HepG2 (cell line): Measurements from ENCODE around the gene SPN. TPM values are rescaled to one million over a fixed set of nuclear protein-coding genes. Genes with fewer than 3 reads are reported as not detected.

ENCODE experiments used
- FOXP4 ChIP-seq: sonication (generic); formaldehyde crosslinking; IDR thresholded peaks from 2 replicates; pipeline ENCODE4 v1.4.0; 2020; ENCODE audit warnings: missing genetic modification reagents
- IRX3 ChIP-seq: sonication (generic); formaldehyde crosslinking; IDR thresholded peaks from 2 replicates; pipeline ENCODE4 v1.8.1; 2023; ENCODE audit warnings: mild to moderate bottlenecking, low read depth, missing genetic modification reagents, borderline replicate concordance
- JUNB ChIP-seq: sonication (generic); formaldehyde crosslinking; IDR thresholded peaks from 2 replicates; pipeline ENCODE4 v1.8.0; 2022; ENCODE audit warnings: missing genetic modification reagents, mild to moderate bottlenecking, borderline replicate concordance
- KDM2A ChIP-seq: sonication (generic); formaldehyde crosslinking; IDR thresholded peaks from 2 replicates; pipeline ENCODE4 v1.4.0; 2020; ENCODE audit warnings: low read depth, missing genetic modification reagents, borderline replicate concordance
- PAWR ChIP-seq: sonication (generic); formaldehyde crosslinking; IDR thresholded peaks from 2 replicates; pipeline ENCODE4 v1.4.0; 2020; ENCODE audit warnings: missing genetic modification reagents, mild to moderate bottlenecking, borderline replicate concordance
- PCBP2 ChIP-seq: fragments of 200-400 bp; formaldehyde crosslinking; optimal IDR thresholded peaks from 2 replicates; pipeline ENCODE3; 2018; ENCODE audit warnings: low read length, low read depth; ENCODE audit not compliant: poor library complexity, severe bottlenecking
- REL ChIP-seq: sonication (generic); formaldehyde crosslinking; conservative IDR thresholded peaks from 2 replicates; pipeline ENCODE4 v1.8.0; 2022; ENCODE audit warnings: mild to moderate bottlenecking, missing genetic modification reagents, moderate library complexity
- RFX5 ChIP-seq: IDR thresholded peaks from 2 replicates; pipeline ENCODE4 v1.6.1; 2011; ENCODE audit warnings: low read depth, low read length, improper control_type of control experiment
- SETDB1 ChIP-seq: sonication (generic); formaldehyde crosslinking; IDR thresholded peaks from 2 replicates; pipeline ENCODE4 v1.5.1; 2020; ENCODE audit warnings: missing genetic modification reagents, mild to moderate bottlenecking, borderline replicate concordance
- TIGD3 ChIP-seq: sonication (generic); formaldehyde crosslinking; IDR thresholded peaks from 2 replicates; pipeline ENCODE4 v1.5.1; 2020; ENCODE audit warnings: mild to moderate bottlenecking, missing genetic modification reagents, borderline replicate concordance
- TMF1 ChIP-seq: sonication (generic); formaldehyde crosslinking; IDR thresholded peaks from 2 replicates; pipeline ENCODE4 v1.8.1; 2022; ENCODE audit warnings: low read depth, missing genetic modification reagents
- ZKSCAN8 ChIP-seq: IDR thresholded peaks from 2 replicates; pipeline ENCODE4 v1.6.1; 2016; ENCODE audit warnings: borderline replicate concordance, missing genetic modification reagents, missing compliant biosample characterization
- ZMAT3 ChIP-seq: sonication (generic); formaldehyde crosslinking; conservative IDR thresholded peaks from 2 replicates; pipeline ENCODE4 v1.7.0; 2021; ENCODE audit warnings: missing genetic modification reagents
- ZNF326 ChIP-seq: sonication (generic); formaldehyde crosslinking; IDR thresholded peaks from 2 replicates; pipeline ENCODE4 v1.4.0; 2020; ENCODE audit warnings: missing genetic modification reagents, borderline replicate concordance
- ZNF367 ChIP-seq: sonication (generic); formaldehyde crosslinking; IDR thresholded peaks from 2 replicates; pipeline ENCODE4 v1.4.0; 2020; ENCODE audit warnings: missing genetic modification reagents, borderline replicate concordance
- ZNF607 ChIP-seq: sonication (generic); formaldehyde crosslinking; IDR thresholded peaks from 2 replicates; pipeline ENCODE4 v1.5.1; 2020; ENCODE audit warnings: missing genetic modification reagents, mild to moderate bottlenecking, borderline replicate concordance
- polyA plus RNA-seq, 8 experiments: library from polyadenylated mRNA; depleted of rRNA in 3 of 8; stranded (reverse) in 7 of 8; unstranded in 1 of 8; fragments of >200 nt; fragmentation: Illumina TruSeq in 4 of 8; extraction: Trizol in 4 of 8; gene quantifications; 2 replicates each; pipeline versions ENCODE4 v1.2.1 to v1.2.3, GENCODE V29; 2011 to 2016; ENCODE audit warnings: low read depth in 4 of 8, missing spikeins in 1 of 8, mixed read lengths in 1 of 8; ENCODE audit not compliant: insufficient read depth in 1 of 8
- total RNA-seq, 5 experiments: library from RNA; depleted of rRNA; stranded (reverse); fragments of >200 nt; fragmentation: Illumina TruSeq; extraction: Trizol; gene quantifications; 2 replicates each; pipeline ENCODE4 v1.2.3, GENCODE V29; 2016; ENCODE audit warnings: low read depth in 1 of 5
- TF ChIP-seq, protein P1 (sequence below): sonication (generic); formaldehyde crosslinking; IDR thresholded peaks from 2 replicates; pipeline ENCODE4 v1.4.0; 2020; ENCODE audit warnings: missing genetic modification reagents
- TF ChIP-seq, protein P2 (sequence below): IDR thresholded peaks from 2 replicates; pipeline ENCODE4 v1.6.1; 2018; ENCODE audit warnings: missing genetic modification reagents

Gene SPN
- total and polyA plus RNA-seq, 2 of the 13 experiments (the other 11 are each of a cell fraction or from before 2014, with no cell fraction given): 0.22 to 1.6 TPM

DNA sequence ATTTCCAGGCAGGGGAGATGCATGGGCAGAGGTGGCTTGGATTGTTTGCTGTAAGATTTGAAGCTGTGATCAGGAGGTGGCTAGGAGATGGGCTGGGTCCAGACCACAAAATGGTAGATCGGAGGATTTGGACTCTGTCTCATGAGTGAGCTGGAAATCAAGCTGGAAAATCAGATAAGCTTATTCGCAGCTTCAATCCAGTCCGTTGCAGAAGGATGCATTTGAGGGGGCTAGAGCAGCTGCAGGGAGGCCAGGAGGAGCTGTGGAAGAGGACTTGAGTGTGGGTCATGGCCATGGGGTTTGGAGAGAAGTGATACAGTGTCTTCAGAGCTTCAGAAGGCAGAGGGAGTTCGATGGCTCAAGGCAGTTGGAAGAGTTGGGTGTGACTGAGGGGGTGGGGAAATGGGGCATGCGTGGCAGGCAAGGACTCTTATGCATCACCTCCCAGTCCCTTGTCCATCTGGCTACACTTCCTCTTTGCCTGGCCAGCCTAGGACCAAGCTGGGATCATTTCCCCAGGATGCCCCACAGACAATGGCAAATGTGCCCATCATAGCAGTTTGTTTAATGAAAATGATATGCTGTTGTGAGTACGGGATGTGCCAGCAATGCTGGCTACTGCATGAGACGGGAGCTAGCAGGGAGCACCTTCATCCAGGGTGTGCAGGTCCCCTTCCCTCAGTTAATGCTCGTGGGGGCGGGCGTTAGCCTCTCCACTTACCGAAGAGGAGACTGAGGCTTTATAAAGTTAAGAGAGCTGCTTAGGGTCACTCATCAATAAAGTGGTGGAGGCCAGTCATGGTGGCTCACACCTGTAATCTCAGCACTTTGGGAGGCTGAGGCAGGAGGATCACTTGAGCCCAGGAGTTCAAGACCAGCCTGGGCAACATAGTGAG, 36.5 kb downstream of the SPN start (continued):
- 0 out of 2 replicates have a peak, but pooled peaks have one; percentile 16 for TF ChIP-seq IRX3 (CRISPR knock-in tag)
- TF ChIP-seq, protein P1, sequence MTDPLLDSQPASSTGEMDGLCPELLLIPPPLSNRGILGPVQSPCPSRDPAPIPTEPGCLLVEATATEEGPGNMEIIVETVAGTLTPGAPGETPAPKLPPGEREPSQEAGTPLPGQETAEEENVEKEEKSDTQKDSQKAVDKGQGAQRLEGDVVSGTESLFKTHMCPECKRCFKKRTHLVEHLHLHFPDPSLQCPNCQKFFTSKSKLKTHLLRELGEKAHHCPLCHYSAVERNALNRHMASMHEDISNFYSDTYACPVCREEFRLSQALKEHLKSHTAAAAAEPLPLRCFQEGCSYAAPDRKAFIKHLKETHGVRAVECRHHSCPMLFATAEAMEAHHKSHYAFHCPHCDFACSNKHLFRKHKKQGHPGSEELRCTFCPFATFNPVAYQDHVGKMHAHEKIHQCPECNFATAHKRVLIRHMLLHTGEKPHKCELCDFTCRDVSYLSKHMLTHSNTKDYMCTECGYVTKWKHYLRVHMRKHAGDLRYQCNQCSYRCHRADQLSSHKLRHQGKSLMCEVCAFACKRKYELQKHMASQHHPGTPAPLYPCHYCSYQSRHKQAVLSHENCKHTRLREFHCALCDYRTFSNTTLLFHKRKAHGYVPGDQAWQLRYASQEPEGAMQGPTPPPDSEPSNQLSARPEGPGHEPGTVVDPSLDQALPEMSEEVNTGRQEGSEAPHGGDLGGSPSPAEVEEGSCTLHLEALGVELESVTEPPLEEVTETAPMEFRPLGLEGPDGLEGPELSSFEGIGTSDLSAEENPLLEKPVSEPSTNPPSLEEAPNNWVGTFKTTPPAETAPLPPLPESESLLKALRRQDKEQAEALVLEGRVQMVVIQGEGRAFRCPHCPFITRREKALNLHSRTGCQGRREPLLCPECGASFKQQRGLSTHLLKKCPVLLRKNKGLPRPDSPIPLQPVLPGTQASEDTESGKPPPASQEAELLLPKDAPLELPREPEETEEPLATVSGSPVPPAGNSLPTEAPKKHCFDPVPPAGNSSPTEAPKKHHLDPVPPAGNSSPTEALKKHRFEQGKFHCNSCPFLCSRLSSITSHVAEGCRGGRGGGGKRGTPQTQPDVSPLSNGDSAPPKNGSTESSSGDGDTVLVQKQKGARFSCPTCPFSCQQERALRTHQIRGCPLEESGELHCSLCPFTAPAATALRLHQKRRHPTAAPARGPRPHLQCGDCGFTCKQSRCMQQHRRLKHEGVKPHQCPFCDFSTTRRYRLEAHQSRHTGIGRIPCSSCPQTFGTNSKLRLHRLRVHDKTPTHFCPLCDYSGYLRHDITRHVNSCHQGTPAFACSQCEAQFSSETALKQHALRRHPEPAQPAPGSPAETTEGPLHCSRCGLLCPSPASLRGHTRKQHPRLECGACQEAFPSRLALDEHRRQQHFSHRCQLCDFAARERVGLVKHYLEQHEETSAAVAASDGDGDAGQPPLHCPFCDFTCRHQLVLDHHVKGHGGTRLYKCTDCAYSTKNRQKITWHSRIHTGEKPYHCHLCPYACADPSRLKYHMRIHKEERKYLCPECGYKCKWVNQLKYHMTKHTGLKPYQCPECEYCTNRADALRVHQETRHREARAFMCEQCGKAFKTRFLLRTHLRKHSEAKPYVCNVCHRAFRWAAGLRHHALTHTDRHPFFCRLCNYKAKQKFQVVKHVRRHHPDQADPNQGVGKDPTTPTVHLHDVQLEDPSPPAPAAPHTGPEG (CRISPR knock-in tag): no peak
- TF ChIP-seq, protein P2, sequence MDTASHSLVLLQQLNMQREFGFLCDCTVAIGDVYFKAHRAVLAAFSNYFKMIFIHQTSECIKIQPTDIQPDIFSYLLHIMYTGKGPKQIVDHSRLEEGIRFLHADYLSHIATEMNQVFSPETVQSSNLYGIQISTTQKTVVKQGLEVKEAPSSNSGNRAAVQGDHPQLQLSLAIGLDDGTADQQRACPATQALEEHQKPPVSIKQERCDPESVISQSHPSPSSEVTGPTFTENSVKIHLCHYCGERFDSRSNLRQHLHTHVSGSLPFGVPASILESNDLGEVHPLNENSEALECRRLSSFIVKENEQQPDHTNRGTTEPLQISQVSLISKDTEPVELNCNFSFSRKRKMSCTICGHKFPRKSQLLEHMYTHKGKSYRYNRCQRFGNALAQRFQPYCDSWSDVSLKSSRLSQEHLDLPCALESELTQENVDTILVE: no peak
- no peak for TF ChIP-seq ZMAT3 (CRISPR knock-in tag)
- TF ChIP-seq JUNB (CRISPR knock-in tag): peak; percentile 42; the same call in 1 of the 2 replicates
- TF ChIP-seq REL (CRISPR knock-in tag): peak; percentile 26; the same call in 1 of the 2 replicates
- TF ChIP-seq PCBP2: no peak
- peak; percentile 14; the same call in 1 of the 2 replicates for TF ChIP-seq KDM2A (CRISPR knock-in tag)
- no peak for TF ChIP-seq TMF1 (CRISPR knock-in tag)
- no peak; the same call in 1 of the 2 replicates for TF ChIP-seq ZNF607 (CRISPR knock-in tag)
- TF ChIP-seq PAWR (CRISPR knock-in tag): no peak
- no peak for TF ChIP-seq TIGD3 (CRISPR knock-in tag)
- no peak for TF ChIP-seq FOXP4 (CRISPR knock-in tag)
- TF ChIP-seq ZNF326: no peak
- no peak for TF ChIP-seq ZNF367 (CRISPR knock-in tag)
- TF ChIP-seq RFX5: no peak
- no peak for TF ChIP-seq SETDB1 (CRISPR knock-in tag)
- TF ChIP-seq ZKSCAN8: no peak
